Measurements from ENCODE around the gene FBXO39.
"Not testable (repeated sequence)": the region's sequence is repeated elsewhere in the genome, so short reads cannot be mapped to it uniquely, and the experiment has no call there.

DNA sequence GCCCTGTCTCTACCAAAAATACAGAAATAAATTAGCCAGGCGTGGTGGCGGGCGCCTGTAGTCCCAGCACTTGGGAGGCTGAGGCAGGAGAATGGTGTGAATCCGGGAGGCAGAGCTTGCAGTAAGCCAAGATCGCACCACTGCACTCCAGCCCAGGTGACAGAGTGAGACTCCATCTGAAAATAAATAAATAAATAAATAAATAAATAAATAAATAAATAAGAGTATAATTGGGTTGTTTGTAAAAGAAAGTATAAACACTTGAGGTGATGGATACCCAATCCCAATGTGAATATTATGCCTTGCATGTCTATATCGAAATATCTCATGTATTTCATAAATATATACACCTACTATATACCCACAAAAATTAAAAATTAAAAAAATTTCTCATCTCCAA, 29.4 kb upstream of the FBXO39 start:
- TF ChIP-seq, protein P1, sequence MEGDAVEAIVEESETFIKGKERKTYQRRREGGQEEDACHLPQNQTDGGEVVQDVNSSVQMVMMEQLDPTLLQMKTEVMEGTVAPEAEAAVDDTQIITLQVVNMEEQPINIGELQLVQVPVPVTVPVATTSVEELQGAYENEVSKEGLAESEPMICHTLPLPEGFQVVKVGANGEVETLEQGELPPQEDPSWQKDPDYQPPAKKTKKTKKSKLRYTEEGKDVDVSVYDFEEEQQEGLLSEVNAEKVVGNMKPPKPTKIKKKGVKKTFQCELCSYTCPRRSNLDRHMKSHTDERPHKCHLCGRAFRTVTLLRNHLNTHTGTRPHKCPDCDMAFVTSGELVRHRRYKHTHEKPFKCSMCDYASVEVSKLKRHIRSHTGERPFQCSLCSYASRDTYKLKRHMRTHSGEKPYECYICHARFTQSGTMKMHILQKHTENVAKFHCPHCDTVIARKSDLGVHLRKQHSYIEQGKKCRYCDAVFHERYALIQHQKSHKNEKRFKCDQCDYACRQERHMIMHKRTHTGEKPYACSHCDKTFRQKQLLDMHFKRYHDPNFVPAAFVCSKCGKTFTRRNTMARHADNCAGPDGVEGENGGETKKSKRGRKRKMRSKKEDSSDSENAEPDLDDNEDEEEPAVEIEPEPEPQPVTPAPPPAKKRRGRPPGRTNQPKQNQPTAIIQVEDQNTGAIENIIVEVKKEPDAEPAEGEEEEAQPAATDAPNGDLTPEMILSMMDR (tag by site-specific recombination; IDR thresholded peaks at IDR 0.05): not testable (repeated sequence)
- TF ChIP-seq ZNF155, ZSCAN4, ZNF677 (tag by site-specific recombination; IDR thresholded peaks at IDR 0.05): not testable (repeated sequence)
